Mesenchymal stem cell (in vitro differentiated cells and primary cell): Measurements from ENCODE around the gene FAM180B.
"Not testable (repeated sequence)": the region's sequence is repeated elsewhere in the genome, so short reads cannot be mapped to it uniquely, and the experiment has no call there.

Source experiments
- DNase-seq: peaks from one replicate; pipeline ENCODE4 v3.0.0-alpha.2; 2013
- H2AFZ ChIP-seq: one replicate; pipeline ENCODE4 v1.6.1; 2013; ENCODE audit warnings: low read depth, mild to moderate bottlenecking, control low read depth, inconsistent platforms, low read length, moderate library complexity
- H2AK5ac ChIP-seq: 2 replicates; pipeline ENCODE4 v1.6.1; 2013; ENCODE audit warnings: low read length, moderate library complexity, mild to moderate bottlenecking, inconsistent platforms; ENCODE audit not compliant: severe bottlenecking
- H2BK120ac ChIP-seq: one replicate; pipeline ENCODE4 v1.6.1; 2013; ENCODE audit warnings: low read depth, mild to moderate bottlenecking, inconsistent platforms, low read length, moderate library complexity
- H2BK12ac ChIP-seq, 2 experiments: one replicate each; pipeline ENCODE4 v1.6.1; 2013; ENCODE audit warnings: inconsistent platforms in 2 of 2, low read length in 2 of 2, mild to moderate bottlenecking in 2 of 2, moderate library complexity in 2 of 2, control low read depth in 1 of 2
- H2BK15ac ChIP-seq: one replicate; pipeline ENCODE4 v1.6.1; 2013; ENCODE audit warnings: mild to moderate bottlenecking, low read depth, inconsistent platforms; ENCODE audit not compliant: poor library complexity, severe bottlenecking
- H2BK5ac ChIP-seq: 2 replicates; pipeline ENCODE4 v1.6.1; 2013; ENCODE audit warnings: low read depth, mild to moderate bottlenecking, low read length, control low read depth, inconsistent platforms; ENCODE audit not compliant: poor library complexity, severe bottlenecking
- H3K14ac ChIP-seq, 2 experiments: one replicate each; pipeline ENCODE4 v1.6.1; 2013; ENCODE audit warnings: inconsistent platforms in 2 of 2, low read length in 2 of 2, control low read depth in 1 of 2, mild to moderate bottlenecking in 1 of 2, moderate library complexity in 1 of 2
- H3K18ac ChIP-seq, 2 experiments: one replicate each; pipeline ENCODE4 v1.6.1; 2013; ENCODE audit warnings: inconsistent platforms in 2 of 2, low read length in 2 of 2, control low read depth in 1 of 2, low read depth in 1 of 2, mild to moderate bottlenecking in 1 of 2
- H3K23ac ChIP-seq, 2 experiments: one replicate each; pipeline ENCODE4 v1.6.1; 2013; ENCODE audit warnings: inconsistent platforms in 2 of 2, low read length in 2 of 2, mild to moderate bottlenecking in 2 of 2, moderate library complexity in 2 of 2, control low read depth in 1 of 2
- H3K27ac ChIP-seq: 2 replicates; pipeline ENCODE4 v1.5.1; 2013; ENCODE audit warnings: mild to moderate bottlenecking, moderate library complexity, low read length, control low read depth, inconsistent platforms; ENCODE audit not compliant: poor library complexity, severe bottlenecking
- H3K27me3 ChIP-seq, 2 experiments: 2 replicates each; pipeline versions ENCODE4 v1.6.1 to v1.7.0; 2013; ENCODE audit warnings: low read length in 2 of 2, mild to moderate bottlenecking in 2 of 2, moderate library complexity in 2 of 2, control low read depth in 1 of 2, inconsistent platforms in 1 of 2; ENCODE audit not compliant: control insufficient read depth in 1 of 2, insufficient read depth in 1 of 2
- H3K36me3 ChIP-seq, 2 experiments: 2 replicates each; pipeline versions ENCODE4 v1.6.1 to v1.7.0; 2013; ENCODE audit warnings: low read length in 2 of 2, control low read depth in 1 of 2, inconsistent platforms in 1 of 2, low read depth in 1 of 2, mild to moderate bottlenecking in 1 of 2; ENCODE audit not compliant: insufficient read depth in 2 of 2, control insufficient read depth in 1 of 2
- H3K4ac ChIP-seq, 2 experiments: one replicate each; pipeline ENCODE4 v1.6.1; 2013; ENCODE audit warnings: inconsistent platforms in 2 of 2, low read length in 2 of 2, mild to moderate bottlenecking in 2 of 2, moderate library complexity in 2 of 2, control low read depth in 1 of 2, low read depth in 1 of 2
- H3K4me1 ChIP-seq: 2 replicates; pipeline ENCODE4 v1.6.1; 2013; ENCODE audit warnings: low read depth, low read length, control low read depth; ENCODE audit not compliant: control insufficient read depth, insufficient read depth
- H3K4me2 ChIP-seq: 2 replicates; pipeline ENCODE4 v1.6.1; 2013; ENCODE audit warnings: low read length, mild to moderate bottlenecking, inconsistent platforms; ENCODE audit not compliant: poor library complexity, severe bottlenecking
- H3K4me3 ChIP-seq, 2 experiments: 2 replicates each; pipeline versions ENCODE4 v1.5.1 to v1.7.0; 2013; ENCODE audit warnings: low read length in 2 of 2, mild to moderate bottlenecking in 2 of 2, control low read depth in 1 of 2, low read depth in 1 of 2; ENCODE audit not compliant: insufficient read depth in 1 of 2
- H3K79me1 ChIP-seq: replicated peaks from 2 replicates; pipeline ENCODE4 v1.6.1; 2013; ENCODE audit warnings: mild to moderate bottlenecking, control low read depth, low read length, inconsistent platforms; ENCODE audit not compliant: poor library complexity, severe bottlenecking
- H3K9ac ChIP-seq: 2 replicates; pipeline ENCODE4 v1.7.0; 2013; ENCODE audit warnings: mild to moderate bottlenecking, low read length, moderate library complexity
- H3K9me3 ChIP-seq: 2 replicates; pipeline ENCODE4 v1.7.0; 2013; ENCODE audit warnings: mild to moderate bottlenecking, low read length; ENCODE audit not compliant: control insufficient read depth
- H4K8ac ChIP-seq: one replicate; pipeline ENCODE4 v1.6.1; 2013; ENCODE audit warnings: inconsistent platforms, mild to moderate bottlenecking, low read length, moderate library complexity
- H4K91ac ChIP-seq: one replicate; pipeline ENCODE4 v1.6.1; 2013; ENCODE audit warnings: mild to moderate bottlenecking, low read length, inconsistent platforms
- WGBS: methylation state at CpG from one replicate; pipeline ENCODE4 v1.1.7; 2013; ENCODE audit warnings: mixed read lengths; 5-methylcytosine and 5-hydroxymethylcytosine counted together

Gene FAM180B

DNA sequence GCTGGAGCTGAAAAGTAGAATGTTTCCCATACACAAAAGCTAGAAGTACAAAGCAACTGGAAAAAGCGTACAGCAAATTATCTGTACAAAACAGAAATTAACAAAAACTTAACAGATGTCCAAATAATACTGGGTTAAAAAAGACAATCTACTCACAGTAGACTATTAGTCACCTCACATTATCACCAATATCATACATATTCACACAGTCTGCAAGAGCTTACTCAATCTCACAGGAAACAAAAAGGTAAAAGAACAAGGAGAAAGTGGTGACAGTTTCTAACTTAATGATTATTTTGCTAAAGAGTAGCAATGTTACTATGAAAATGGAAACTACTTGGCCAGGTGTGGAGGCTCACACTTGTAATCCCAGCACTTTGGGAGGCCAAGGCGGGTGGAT, 45.4 kb upstream of the FAM180B start:
- Histone ChIP-seq H3K79me1 (no peaks in the 10 kb centered on the region), H2BK120ac (no peak overlapping the region), H2BK5ac (no peak overlapping the region), H3K4me1 (peaks cover 9% of the 10 kb centered on the region), H3K4ac (no peak overlapping the region), H2AFZ (no peak overlapping the region), H3K9me3 (no peaks in the 10 kb centered on the region), H3K36me3 (peaks cover 0 to 12% of the 10 kb centered on the region in 2 experiments), H2BK12ac (no peak overlapping the region), H3K14ac (no peak overlapping the region), H3K4me3 (no peak overlapping the region), H4K91ac (no peak overlapping the region), H2BK15ac (no peak overlapping the region), H3K18ac (no peak overlapping the region), H3K27me3 (no peaks in the 10 kb centered on the region), H3K23ac (no peak overlapping the region), H4K8ac (no peak overlapping the region), H3K27ac (no peak overlapping the region), H3K4me2 (no peak overlapping the region), H3K9ac (no peak overlapping the region), H2AK5ac (no peak overlapping the region)
- no peak for DNase-seq
- WGBS: 100% methylated on average over 2 of the region's 2 CpGs

DNA sequence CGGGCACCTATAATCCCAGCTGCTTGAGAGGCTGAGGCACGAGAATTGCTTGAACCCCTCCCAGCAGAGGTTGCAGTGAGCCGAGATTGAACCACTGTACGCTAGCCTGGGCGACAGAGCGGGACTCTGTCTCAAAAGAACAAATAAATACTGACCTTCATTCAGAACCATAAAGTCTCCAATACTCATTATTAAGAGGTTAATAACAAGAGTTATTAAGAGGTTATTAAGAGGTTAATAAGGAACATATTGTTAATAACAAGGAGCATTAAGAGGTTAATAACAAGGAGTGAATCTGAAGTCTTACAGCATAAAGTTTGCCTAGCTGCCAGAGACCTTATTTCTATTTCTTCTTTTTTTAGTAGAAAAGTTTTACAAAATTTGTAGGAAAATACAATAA, 41.2 kb upstream of the FAM180B start:
- Histone ChIP-seq H2AK5ac (no peak overlapping the region), H2BK12ac (no peak overlapping the region)
- WGBS: 100% methylated on average over 3 of the region's 6 CpGs

DNA sequence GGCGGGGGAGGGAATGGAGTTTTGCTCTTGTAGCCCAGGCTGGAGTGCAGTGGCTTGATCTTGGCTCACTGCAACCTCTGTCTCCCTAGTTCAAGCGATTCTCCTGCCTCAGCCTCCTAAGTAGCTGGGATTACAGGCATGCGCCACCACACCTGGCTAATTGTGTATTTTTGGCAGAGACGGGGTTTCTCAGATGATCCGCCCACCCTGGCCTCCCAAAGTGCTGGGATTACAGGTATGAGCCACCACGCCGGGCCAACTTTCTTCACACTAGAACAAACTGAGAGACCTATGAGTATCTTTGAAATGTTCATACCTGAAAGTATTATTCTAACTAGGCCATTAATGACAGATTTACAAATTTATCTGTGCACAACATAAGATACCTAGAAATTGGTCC, 40.2 kb upstream of the FAM180B start:
- not testable (repeated sequence) for H2AK5ac ChIP-seq, H3K9me3 ChIP-seq, H2BK120ac ChIP-seq

More for the DNA sequence above, 41.2 kb upstream of the FAM180B start:
- Histone ChIP-seq H3K36me3 (peaks cover 2 to 13% of the 10 kb centered on the region in 2 experiments), H3K9me3 (no peaks in the 10 kb centered on the region), H3K23ac (no peak overlapping the region), H2AFZ (no peak overlapping the region), H2BK15ac (no peak overlapping the region), H3K9ac (no peak overlapping the region), H2BK5ac (no peak overlapping the region), H3K4me1 (peaks cover 9% of the 10 kb centered on the region), H4K8ac (no peak overlapping the region), H3K79me1 (no peaks in the 10 kb centered on the region), H3K27ac (no peak overlapping the region), H3K18ac (no peak overlapping the region), H2BK120ac (no peak overlapping the region), H3K4me3 (no peak overlapping the region), H3K14ac (no peak overlapping the region), H3K4me2 (no peak overlapping the region), H3K27me3 (no peaks in the 10 kb centered on the region), H4K91ac (no peak overlapping the region), H3K4ac (no peak overlapping the region)
- DNase-seq: no peak

DNA sequence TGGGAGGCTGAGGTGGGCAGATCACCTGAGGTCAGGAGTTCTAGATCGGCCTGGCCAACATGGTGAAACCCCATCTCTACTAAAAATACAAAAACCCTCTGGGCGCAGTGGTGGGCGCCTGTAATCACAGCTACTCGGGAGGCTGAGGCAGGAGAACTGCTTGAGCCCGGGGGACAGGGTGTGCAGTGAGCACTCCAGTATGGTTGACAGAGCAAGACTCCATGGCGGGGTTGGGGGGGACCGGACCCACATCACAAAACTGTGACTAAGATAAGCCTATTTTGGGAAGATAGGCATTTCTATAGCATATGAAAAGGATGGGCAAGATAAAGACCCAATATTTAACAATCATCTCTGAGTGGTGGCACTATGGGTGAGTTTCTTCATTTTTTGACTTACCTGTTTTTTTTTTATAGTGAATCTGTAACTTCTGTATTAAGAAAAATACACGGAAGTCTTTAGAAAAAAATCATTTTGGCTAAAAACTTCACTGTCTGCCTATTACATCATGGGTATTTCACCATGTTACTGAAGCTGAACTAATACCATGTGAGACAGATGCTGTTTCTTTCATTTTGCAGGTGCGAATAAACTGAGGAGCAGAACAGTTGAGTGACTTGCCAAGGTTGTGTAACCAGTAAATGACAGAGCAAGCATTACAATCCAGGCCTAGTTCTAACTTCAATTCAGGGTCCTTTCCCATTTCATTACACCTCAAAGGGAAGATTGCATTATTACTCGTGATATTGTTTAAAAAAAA, 36.0 kb upstream of the FAM180B start:
- Histone ChIP-seq H3K23ac (no peak overlapping the region), H3K14ac (no peak overlapping the region), H3K9ac (peak overlapping the region; percentile 99), H3K27me3 (no peaks in the 10 kb centered on the region), H3K9me3 (no peaks in the 10 kb centered on the region), H2BK12ac (no peak overlapping the region), H3K4me1 (peaks cover 7% of the 10 kb centered on the region), H2BK5ac (no peak overlapping the region), H2BK120ac (no peak overlapping the region), H2BK15ac (no peak overlapping the region), H3K4me2 (no peak overlapping the region), H3K18ac (no peak overlapping the region), H4K8ac (no peak overlapping the region), H2AFZ (no peak overlapping the region), H3K4ac (no peak overlapping the region), H3K36me3 (peaks cover 6 to 7% of the 10 kb centered on the region in 2 experiments), H3K79me1 (no peaks in the 10 kb centered on the region), H3K4me3 (peak overlapping the region in 1 of 2 experiments; percentile 97), H4K91ac (no peak overlapping the region), H2AK5ac (no peak overlapping the region), H3K27ac (no peak overlapping the region)
- over 99% methylated on average over 7 of the region's 10 CpGs for WGBS
- peak; percentile 10 for DNase-seq

More for the DNA sequence above, 40.2 kb upstream of the FAM180B start:
- not testable (repeated sequence) for H4K8ac ChIP-seq, H3K14ac ChIP-seq, H3K4me3 ChIP-seq, H3K4ac ChIP-seq, H2AFZ ChIP-seq, H2BK12ac ChIP-seq, H3K4me2 ChIP-seq, H3K23ac ChIP-seq, H3K27me3 ChIP-seq, H3K79me1 ChIP-seq, H2BK15ac ChIP-seq, H4K91ac ChIP-seq, H2BK5ac ChIP-seq, H3K9ac ChIP-seq, H3K18ac ChIP-seq, DNase-seq, H3K27ac ChIP-seq, H3K4me1 ChIP-seq
- H3K36me3 ChIP-seq: peaks cover 4 to 14% of the 10 kb centered on the region in 2 experiments
- WGBS: 100% methylated on average over 3 of the region's 7 CpGs
